GM19328 (cell line): ENCODE results near the gene RBP7.
"Not testable (repeated sequence)": the region's sequence is repeated elsewhere in the genome, so short reads cannot be mapped to it uniquely, and the experiment has no call there.

ENCODE experiments used
- ATAC-seq: cut with Tn5 transposase; IDR thresholded peaks from one replicate; pipeline ENCODE4 v1.9.1; 2021; ENCODE audit warnings: mild to moderate bottlenecking, moderate library complexity; ENCODE audit not compliant: unreplicated experiment

The RBP7 gene

DNA sequence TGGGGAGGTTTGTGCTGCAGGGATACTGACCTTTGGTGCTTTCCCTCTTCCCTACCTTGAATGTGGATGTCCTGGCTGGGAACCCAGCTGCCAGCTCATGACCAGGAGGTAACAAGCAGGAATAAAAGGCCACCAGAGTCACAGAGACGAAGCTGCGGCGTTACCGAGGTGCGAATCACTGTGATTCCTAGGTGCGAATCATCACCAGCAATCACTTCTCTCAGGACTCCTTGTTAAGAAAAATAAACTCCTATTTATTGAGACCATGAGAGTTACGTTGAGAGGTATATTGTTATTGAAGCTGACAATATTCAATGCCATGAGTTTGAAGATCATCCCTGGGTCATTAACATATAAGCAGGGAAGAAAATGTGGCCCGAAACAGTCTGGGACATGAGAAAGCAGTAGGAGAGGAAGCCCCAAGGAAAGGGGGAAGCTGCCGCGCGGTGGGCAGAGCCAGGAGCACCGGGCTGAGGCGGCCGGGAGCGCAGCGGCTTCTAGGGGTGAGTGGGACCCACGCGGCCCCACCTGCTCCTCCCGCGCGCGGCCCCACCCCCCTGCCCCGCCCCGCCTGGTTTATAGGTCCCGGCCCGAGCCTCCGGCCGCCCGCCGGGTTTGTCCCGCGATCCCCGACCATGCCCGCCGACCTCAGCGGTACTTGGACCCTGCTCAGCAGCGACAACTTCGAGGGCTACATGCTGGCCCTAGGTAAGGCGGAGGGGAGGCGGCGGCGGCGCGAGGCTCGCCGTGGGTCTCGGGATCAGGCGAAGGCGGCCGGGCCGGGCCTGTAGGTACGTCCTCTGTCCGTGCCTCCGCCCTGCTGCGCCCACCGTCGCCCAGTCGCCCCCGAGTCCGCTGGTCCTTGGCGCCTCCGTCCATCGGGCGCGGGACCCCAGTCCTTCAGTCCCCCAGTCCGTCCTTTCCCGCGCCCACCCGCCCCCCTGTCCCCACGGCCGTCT lies at the start of gene RBP7:
RBP7 (plus strand) TSS at position 605 of the 959 bp plus-strand sequence; CDS start at position 636, 31 bp downstream.
- no peak for ATAC-seq

DNA sequence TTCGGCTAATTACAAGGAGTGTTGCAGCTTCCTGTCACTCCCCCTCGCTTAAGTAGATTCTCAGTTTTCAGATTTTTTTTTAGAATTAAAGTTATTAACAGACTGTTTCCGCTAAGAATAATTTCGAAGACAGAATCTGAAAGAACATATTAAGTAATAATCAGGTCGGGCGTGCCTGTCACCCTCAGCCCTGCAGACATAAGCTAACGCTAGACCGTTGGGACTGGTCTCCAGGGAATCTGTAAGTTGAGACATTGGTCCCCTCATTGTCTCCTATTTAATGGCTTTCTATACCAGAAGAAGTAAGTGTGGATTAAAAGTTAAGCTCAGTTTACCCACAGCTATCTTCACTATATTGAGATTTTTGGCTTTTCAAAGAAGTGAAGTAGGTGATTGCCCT lies 39.3 kb upstream of the RBP7 start:
- ATAC-seq: no peak

GRCh38 chr1:9960011-9960410 lies 37.0 kb upstream of the RBP7 start:
- ATAC-seq: no peak

DNA sequence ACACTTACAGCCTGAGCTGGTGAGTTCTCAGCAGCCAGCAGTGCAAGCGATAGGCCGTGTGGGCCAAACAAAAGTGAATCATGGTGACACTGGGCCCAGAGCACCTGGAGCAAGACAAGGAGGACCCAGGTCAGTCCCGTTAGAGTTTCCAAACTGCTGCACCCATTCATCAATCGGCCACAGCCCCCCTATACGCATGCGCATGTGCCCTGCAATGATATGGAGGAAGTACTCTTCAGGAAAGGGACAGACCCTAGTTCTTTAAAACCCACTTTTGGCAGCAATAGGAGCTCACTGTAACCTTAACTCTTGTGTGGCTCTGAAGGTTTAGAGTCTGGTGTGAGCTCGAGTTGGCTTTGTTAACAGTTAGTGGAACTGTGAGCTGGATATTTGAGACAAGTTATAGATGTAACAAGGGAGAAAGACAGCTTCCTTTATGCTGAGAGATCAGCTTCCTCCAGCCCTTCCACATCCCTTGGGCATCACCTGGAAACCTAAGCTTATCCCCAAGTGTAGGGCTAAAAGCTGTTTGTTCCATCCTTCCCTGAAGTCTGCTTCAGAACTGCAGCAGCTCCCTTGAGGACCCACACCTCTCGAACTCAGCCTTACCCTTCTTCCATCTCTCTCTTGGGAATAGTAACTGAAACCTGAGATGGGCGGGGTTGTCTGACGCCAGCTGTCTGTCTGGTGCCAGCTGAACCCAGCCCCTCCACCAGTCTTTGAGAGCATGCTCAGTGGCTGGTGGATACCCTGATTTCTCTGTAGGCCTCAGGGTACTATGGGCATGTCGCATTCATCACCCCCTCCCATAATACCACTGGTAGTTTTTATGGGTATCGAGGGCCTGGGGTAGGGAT lies 36.1 kb upstream of the RBP7 start:
- ATAC-seq: no peak

DNA sequence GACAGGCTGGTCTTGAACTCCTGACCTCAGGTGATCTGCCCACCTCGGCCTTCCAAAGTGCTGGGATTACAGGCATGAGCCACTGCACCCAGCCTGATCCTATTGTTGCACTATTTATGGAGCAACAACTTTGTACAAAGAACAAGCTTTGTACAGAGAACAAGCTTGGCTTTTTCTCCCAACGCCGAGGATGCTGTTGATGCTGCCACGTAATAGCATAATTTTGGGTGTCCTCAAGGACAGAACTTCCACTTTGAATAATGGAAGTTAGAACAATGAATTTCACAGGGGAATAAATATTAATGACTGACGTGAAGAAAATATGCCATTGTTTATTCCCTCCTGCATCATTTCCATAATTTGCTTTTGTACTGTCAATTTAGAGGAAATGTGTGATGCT lies 12.8 kb upstream of the RBP7 start:
- no peak for ATAC-seq

GRCh38 chr1:9985001-9985400 lies 12.0 kb upstream of the RBP7 start:
- no peak for ATAC-seq

- no peak for ATAC-seq
Observed at GRCh38 chr1:9989773-9990172, 7.3 kb upstream of the RBP7 start.

DNA sequence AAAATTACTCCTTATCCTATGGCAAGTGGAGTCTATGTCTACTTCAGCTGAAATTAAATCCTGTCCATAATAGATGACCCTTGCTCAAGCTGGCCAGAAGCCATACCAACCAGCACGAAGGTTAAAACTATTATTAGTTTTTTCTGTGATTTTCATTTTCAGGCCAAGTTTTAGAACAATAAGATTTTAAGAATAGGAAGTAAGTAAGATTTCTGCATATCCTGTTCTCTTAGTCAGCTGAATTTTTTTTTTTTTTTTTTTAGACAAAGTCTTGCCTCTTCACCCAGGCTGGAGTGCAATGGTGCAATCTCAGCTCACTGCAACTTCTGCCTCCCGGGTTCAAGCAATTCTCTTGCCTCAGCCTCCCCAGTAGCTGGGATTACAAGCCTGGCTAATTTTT lies 6.1 kb upstream of the RBP7 start:
- no peak for ATAC-seq

DNA sequence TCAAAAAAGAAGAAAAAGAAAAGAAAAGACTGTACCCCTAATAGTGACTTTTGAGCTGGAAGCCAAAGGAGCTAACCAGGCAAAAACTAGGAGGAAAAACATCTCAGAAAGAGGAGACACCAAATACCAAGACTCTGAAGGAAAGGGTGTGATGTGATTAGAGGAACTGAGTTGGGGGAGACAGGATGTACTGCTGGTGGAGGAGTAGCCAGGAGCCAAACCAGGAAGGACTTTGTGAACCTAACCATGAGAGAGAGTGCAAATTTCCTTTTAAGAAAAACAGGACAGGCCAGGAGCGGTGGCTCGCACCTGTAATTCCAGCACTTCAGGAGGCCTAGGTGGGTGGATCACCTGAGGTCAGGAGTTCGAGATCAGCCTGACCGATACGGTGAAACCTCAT lies 4.1 kb upstream of the RBP7 start:
- no peak for ATAC-seq

GRCh38 chr1:9993561-9994075 lies 3.4 kb upstream of the RBP7 start:
- ATAC-seq: no peak

DNA sequence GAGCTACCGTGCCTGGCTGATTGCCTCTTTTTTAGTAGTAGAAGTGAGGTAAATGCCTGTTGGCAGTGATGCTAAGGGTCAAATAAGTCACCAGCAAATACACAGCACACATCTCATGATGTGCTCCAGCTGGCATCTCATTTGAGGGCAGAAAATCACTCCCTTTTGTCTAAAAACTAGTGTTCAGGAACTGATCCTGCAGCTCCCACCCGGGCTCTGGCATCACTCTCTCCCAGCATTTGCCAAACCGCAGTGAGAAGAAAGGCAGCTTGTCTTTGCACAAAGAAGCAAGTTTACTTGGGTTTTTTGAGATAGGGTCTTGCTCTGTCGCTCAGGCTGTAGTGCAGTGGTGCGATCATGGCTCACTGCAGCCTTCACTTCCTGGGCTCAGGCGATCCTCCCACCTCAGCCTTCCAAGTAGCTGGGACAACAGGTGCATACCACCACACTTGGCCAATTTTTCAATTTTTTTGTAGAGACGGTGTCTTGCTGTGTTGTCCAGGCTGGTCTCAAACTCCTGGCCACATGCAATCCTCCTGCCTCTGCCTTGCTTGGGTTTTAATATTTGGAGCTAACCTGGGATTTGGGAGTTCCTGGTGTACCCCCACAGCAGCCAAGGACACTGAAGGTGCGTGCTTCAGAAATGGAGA lies 4.1 kb downstream of the RBP7 start:
- no peak for ATAC-seq

GRCh38 chr1:10005248-10005647 lies 8.2 kb downstream of the RBP7 start:
- ATAC-seq: not testable (repeated sequence)

GRCh38 chr1:10007169-10007568 lies 10.1 kb downstream of the RBP7 start:
- ATAC-seq: no peak

DNA sequence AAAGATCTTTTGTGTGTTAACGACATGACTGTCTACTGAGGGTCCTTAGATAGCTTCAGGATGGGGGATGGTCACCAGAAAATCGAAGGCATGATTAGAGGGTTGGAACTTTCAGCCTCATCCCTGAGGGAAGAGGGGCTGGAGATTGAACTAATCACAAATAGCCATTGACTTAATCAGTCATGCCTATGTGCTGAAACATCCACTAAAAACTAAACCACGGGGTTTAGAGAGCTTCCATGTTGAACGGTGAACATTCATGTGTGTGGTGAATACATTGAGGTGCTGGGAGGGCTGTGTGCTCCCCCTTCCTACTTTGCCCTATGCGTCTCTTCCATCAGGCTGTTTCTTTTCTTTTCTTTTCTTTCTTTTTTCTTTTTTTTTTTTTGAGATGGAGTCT lies 17.0 kb downstream of the RBP7 start:
- ATAC-seq: no peak

DNA sequence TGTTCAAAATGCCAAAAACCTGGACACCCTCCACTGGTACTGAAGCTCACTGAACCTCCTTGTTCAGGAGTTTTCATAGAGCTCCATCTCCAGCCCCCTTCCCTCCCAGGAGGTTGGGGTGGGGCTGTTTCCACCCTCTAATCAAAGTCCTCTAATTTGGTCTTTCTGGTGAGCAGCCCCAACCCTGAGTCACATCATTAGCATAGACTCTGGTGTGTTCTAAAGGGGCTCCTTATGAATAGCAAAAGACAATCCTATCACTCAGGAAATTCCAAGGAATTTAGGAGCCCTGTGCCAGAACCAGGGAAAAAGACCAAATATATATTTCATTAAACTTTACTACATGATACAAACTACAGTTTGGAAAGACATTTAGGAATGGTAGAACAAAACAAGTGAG lies 22.5 kb downstream of the RBP7 start:
- no peak for ATAC-seq

DNA sequence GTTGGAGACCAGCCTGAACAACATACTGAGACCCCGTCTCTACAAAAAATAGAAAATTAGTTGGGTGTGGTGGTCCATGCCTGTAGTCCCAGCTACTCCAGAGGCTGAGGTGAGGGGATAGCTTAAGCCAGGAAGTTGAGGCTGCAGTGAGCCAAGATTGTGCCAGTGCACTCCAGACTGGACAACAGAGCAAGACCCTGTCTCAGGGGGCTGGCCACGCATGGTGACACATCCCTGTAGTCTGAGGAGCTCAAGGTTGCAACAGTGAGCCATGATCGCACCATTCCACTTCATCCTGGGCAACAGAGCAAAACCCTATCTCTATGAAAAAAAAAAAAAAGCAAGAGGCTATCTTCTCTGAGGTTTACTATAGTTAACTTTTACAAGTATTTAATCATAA lies 23.1 kb downstream of the RBP7 start:
- ATAC-seq: no peak

DNA sequence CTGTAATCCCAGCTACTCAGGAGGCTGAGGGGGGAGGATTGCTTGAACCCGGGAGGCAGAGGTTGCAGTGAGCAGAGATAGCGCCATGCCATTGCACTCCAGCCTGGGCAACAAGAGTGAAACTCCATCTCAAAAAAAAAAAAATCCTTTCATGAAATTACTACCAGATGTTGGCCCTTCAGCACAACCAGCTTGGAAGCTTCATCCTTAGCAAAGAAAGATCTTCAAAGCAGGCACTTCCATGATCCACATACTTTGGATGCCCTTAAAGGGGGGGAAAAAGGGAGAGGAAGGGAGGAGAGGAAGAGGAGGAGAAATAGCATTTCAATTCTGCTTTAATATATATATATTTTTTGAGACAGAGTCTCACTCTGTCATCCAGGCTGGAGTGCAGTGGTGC lies 23.6 kb downstream of the RBP7 start:
- not testable (repeated sequence) for ATAC-seq

GRCh38 chr1:10021992-10022391 lies 25.0 kb downstream of the RBP7 start:
- not testable (repeated sequence) for ATAC-seq

DNA sequence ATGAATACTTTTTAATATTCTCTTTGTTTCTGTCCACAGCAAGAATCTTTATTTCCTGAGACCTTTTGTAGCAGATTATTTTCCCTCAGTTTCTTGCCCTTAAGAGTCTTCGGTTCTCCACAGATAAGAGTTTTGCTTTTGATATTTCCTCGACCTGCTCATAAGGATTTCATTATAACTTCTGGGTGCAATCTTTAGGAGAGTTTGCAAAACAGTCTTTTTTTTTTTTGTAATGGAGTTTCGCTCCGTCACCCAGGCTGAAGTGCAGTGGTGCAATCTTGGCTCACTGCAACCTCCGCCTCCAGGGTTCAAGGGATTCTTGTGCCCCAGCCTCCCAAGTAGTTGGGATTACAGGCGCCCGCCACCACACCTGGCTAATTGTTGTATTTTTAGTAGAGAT lies 25.6 kb downstream of the RBP7 start:
- no peak for ATAC-seq

- ATAC-seq: no peak
Observed at GRCh38 chr1:10025354-10025753, 28.3 kb downstream of the RBP7 start.

- no peak for ATAC-seq
Observed at GRCh38 chr1:10027027-10027426, 30.0 kb downstream of the RBP7 start.
